ENCODE results near the gene TMEM87B.

The TMEM87B gene

GRCh38 chr2:112084689-112085374 lies 29.8 kb downstream of the TMEM87B start:
- H3K4me2 ChIP-seq, result peak overlapping the region in 1 of 11 experiments; percentile 4; a peak in 1 of 22 replicates
- no peaks in the 10 kb centered on the region for H3K27me3 ChIP-seq
- peaks cover 19 to 38% (median 32%) of the 10 kb centered on the region in 10 experiments for H3K4me1 ChIP-seq
- H3K9me3 ChIP-seq (replicated peaks in 1 of 11), result peaks cover 0 to 12% (median 7%) of the 10 kb centered on the region in 11 experiments; a peak in 10 of 22 replicates
- peaks cover 0 to 88% (median 0%) of the 10 kb centered on the region in 11 experiments; a peak in 5 of 22 replicates for H4K20me1 ChIP-seq
- H3K27ac ChIP-seq, result no peak overlapping the region
- H3K36me3 ChIP-seq, result peaks cover 66 to 100% (median 90%) of the 10 kb centered on the region in 11 experiments
- no peak overlapping the region for H3K4me3 ChIP-seq
- H3K9ac ChIP-seq, result no peak overlapping the region
- no peak for TF ChIP-seq Cebpa-rat (IDR thresholded peaks at IDR 0.05)

- Histone ChIP-seq H3K4me3 (no peak overlapping the region), H3K27me3 (no peaks in the 10 kb centered on the region), H3K9me3 (replicated peaks in 1 of 11) (peaks cover 0 to 17% (median 10%) of the 10 kb centered on the region in 11 experiments; a peak in 12 of 22 replicates), H4K20me1 (peaks cover 0 to 91% (median 0%) of the 10 kb centered on the region in 11 experiments; a peak in 5 of 22 replicates), H3K4me2 (peak overlapping the region in 4 of 11 experiments; percentile 4 to 79 (median 18); a peak in 3 of 22 replicates), H3K9ac (no peak overlapping the region), H3K4me1 (peaks cover 19 to 38% (median 32%) of the 10 kb centered on the region in 10 experiments), H3K36me3 (peaks cover 71 to 100% (median 92%) of the 10 kb centered on the region in 11 experiments), H3K27ac (no peak overlapping the region)
- TF ChIP-seq Cebpa-rat (IDR thresholded peaks at IDR 0.05), result no peak
Measured at GRCh38 chr2:112085375-112085730, 30.3 kb downstream of the TMEM87B start.

GRCh38 chr2:112085916-112086669 lies 31.0 kb downstream of the TMEM87B start:
- Histone ChIP-seq H3K4me1 (peaks cover 19 to 38% (median 32%) of the 10 kb centered on the region in 10 experiments), H3K4me3 (no peak overlapping the region), H3K27me3 (no peaks in the 10 kb centered on the region), H3K9ac (no peak overlapping the region), H3K9me3 (replicated peaks in 1 of 11) (peaks cover 0 to 19% (median 11%) of the 10 kb centered on the region in 11 experiments; a peak in 12 of 22 replicates), H3K27ac (peak overlapping the region in 3 of 11 experiments; percentile 7 to 70 (median 62); a peak in 3 of 22 replicates), H3K36me3 (peaks cover 78 to 100% (median 92%) of the 10 kb centered on the region in 11 experiments), H3K4me2 (peak overlapping the region in 10 of 11 experiments; percentile 20 to 87 (median 78); a peak in 20 of 22 replicates), H4K20me1 (peaks cover 0 to 92% (median 0%) of the 10 kb centered on the region in 11 experiments; a peak in 5 of 22 replicates)
- no peak for TF ChIP-seq Cebpa-rat (IDR thresholded peaks at IDR 0.05)

- no peak for TF ChIP-seq Cebpa-rat (IDR thresholded peaks at IDR 0.05)
Measured at GRCh38 chr2:112087346-112088020, 32.4 kb downstream of the TMEM87B start.

GRCh38 chr2:112089375-112089774 lies 34.3 kb downstream of the TMEM87B start:
- Histone ChIP-seq H3K27me3 (no peaks in the 10 kb centered on the region), H4K20me1 (peaks cover 0 to 92% (median 0%) of the 10 kb centered on the region in 11 experiments; a peak in 5 of 22 replicates), H3K9ac (no peak overlapping the region), H3K36me3 (peaks cover 66 to 100% (median 80%) of the 10 kb centered on the region in 11 experiments), H3K4me1 (peaks cover 19 to 37% (median 32%) of the 10 kb centered on the region in 10 experiments), H3K4me3 (no peak overlapping the region), H3K4me2 (peak overlapping the region in 1 of 11 experiments; percentile 8; a peak in 1 of 22 replicates), H3K27ac (no peak overlapping the region), H3K9me3 (replicated peaks in 1 of 11) (peaks cover 0 to 19% (median 11%) of the 10 kb centered on the region in 11 experiments; a peak in 12 of 22 replicates)
- no peak for TF ChIP-seq Cebpa-rat (IDR thresholded peaks at IDR 0.05)

More at GRCh38 chr2:112087346-112088020, 32.4 kb downstream of the TMEM87B start:
- H3K4me2 ChIP-seq, result peak overlapping the region; percentile 20 to 87 (median 76); a peak in 20 of 22 replicates
- peak overlapping the region in 8 of 11 experiments; percentile 31 to 70 (median 50); a peak in 16 of 22 replicates for H3K27ac ChIP-seq
- peak overlapping the region in 5 of 11 experiments; percentile 7 to 47 (median 32); a peak in 3 of 22 replicates for H3K9ac ChIP-seq
- H3K36me3 ChIP-seq, result peaks cover 77 to 100% (median 92%) of the 10 kb centered on the region in 11 experiments
- peaks cover 0 to 19% (median 11%) of the 10 kb centered on the region in 11 experiments; a peak in 12 of 22 replicates for H3K9me3 ChIP-seq (replicated peaks in 1 of 11)
- H4K20me1 ChIP-seq, result peaks cover 0 to 92% (median 0%) of the 10 kb centered on the region in 11 experiments; a peak in 5 of 22 replicates
- H3K4me3 ChIP-seq, result peak overlapping the region in 1 of 10 experiments; percentile 5; a peak in 1 of 20 replicates
- no peaks in the 10 kb centered on the region for H3K27me3 ChIP-seq
- H3K4me1 ChIP-seq, result peaks cover 19 to 38% (median 32%) of the 10 kb centered on the region in 10 experiments

GRCh38 chr2:112092286-112093041 lies 37.4 kb downstream of the TMEM87B start:
- Histone ChIP-seq H3K9me3 (replicated peaks in 1 of 11) (peaks cover 0 to 19% (median 11%) of the 10 kb centered on the region in 11 experiments; a peak in 12 of 22 replicates), H3K4me1 (peaks cover 0 to 16% (median 8%) of the 10 kb centered on the region in 10 experiments; a peak in 18 of 20 replicates), H4K20me1 (peaks cover 0 to 75% (median 0%) of the 10 kb centered on the region in 11 experiments; a peak in 4 of 22 replicates), H3K27me3 (no peaks in the 10 kb centered on the region), H3K27ac (no peak overlapping the region), H3K4me3 (no peak overlapping the region), H3K4me2 (no peak overlapping the region), H3K9ac (no peak overlapping the region), H3K36me3 (peaks cover 60 to 100% (median 74%) of the 10 kb centered on the region in 11 experiments)
- no peak for TF ChIP-seq Cebpa-rat (IDR thresholded peaks at IDR 0.05)

- no peak for TF ChIP-seq Cebpa-rat (IDR thresholded peaks at IDR 0.05)
- Histone ChIP-seq H3K4me2 (no peak overlapping the region), H3K4me1 (peaks cover 0 to 8% (median under 1%) of the 10 kb centered on the region in 10 experiments; a peak in 7 of 20 replicates), H3K9me3 (replicated peaks in 1 of 11) (peaks cover 0 to 19% (median 11%) of the 10 kb centered on the region in 11 experiments; a peak in 12 of 22 replicates), H3K27ac (no peak overlapping the region), H4K20me1 (peaks cover 0 to 67% (median 0%) of the 10 kb centered on the region in 11 experiments; a peak in 4 of 22 replicates), H3K4me3 (no peak overlapping the region), H3K27me3 (no peaks in the 10 kb centered on the region), H3K36me3 (peaks cover 63 to 100% (median 75%) of the 10 kb centered on the region in 11 experiments), H3K9ac (no peak overlapping the region)
Measured at GRCh38 chr2:112093216-112093615, 38.1 kb downstream of the TMEM87B start.
